Peyer's patch (tissue), 4 donors: ENCODE results near the gene PPP2R5C. TPM values are rescaled to one million over a fixed set of nuclear protein-coding genes. Genes with fewer than 3 reads are reported as not detected.

ENCODE experiments used
- DNase-seq, 3 donors: peaks; one replicate each; pipeline ENCODE4 v3.0.0-alpha.2; 2017 to 2019
- H3K27ac ChIP-seq, 4 donors: fragments of 200-600 bp; sonication (generic); one replicate each; pipeline ENCODE4 v1.5.1; 2016 to 2019
- H3K27me3 ChIP-seq, 2 donors: fragments of 200-600 bp; sonication (generic); one replicate each; pipeline ENCODE4 v1.5.1; 2019
- H3K36me3 ChIP-seq, 3 donors: fragments of 200-600 bp; sonication (generic); one replicate each; pipeline ENCODE4 v1.5.1; 2016 to 2019
- H3K4me1 ChIP-seq, 4 donors: fragments of 200-600 bp; sonication (generic); one replicate each; pipeline ENCODE4 v1.5.1; 2016 to 2019
- H3K4me3 ChIP-seq, 4 donors: fragments of 200-600 bp; sonication (generic); 1 replicate in 3 of 4; 2 replicates in 1 of 4; pipeline ENCODE4 v1.5.1; 2016 to 2019; ENCODE audit warnings: mild to moderate bottlenecking in 1 of 4
- H3K9me3 ChIP-seq, 4 donors: fragments of 200-600 bp; sonication (generic); one replicate each; pipeline ENCODE4 v1.5.1; 2016 to 2019; ENCODE audit warnings: mild to moderate bottlenecking in 1 of 4
- POLR2A ChIP-seq, 2 donors: fragments of 450-650 bp; IDR thresholded peaks; one replicate each; pipeline ENCODE4 v1.5.1; 2017; ENCODE audit warnings: antibody characterized with exemption in 2 of 2, mild to moderate bottlenecking in 2 of 2, moderate library complexity in 2 of 2
- total RNA-seq, 4 donors: library from RNA; depleted of rRNA; stranded (reverse); fragments of >200 nt; gene quantifications; one replicate each; pipeline ENCODE4 v1.1.0, GENCODE V29; 2016
- TF ChIP-seq, protein P1 (sequence below), 6 experiments: fragments of 450-650 bp in 4 of 6; fragments of 200-600 bp in 2 of 6; sonication (generic) in 1 of 6; IDR thresholded peaks; one replicate each; pipeline ENCODE4 v1.5.1; 2017 to 2019; ENCODE audit warnings: antibody characterized with exemption in 6 of 6, mild to moderate bottlenecking in 3 of 6, moderate library complexity in 1 of 6

PPP2R5C gene
- total RNA-seq, 4 donors from 2014 or later: 87.6 to 137 (median 91.9) TPM

GRCh38 chr14:101830271-101830670 is 68.8 kb downstream of the PPP2R5C start:
- peaks cover 0 to 26% (median 5%) of the 10 kb centered on the region in 4 donors for H3K4me1 ChIP-seq
- H3K4me3 ChIP-seq: no peak overlapping the region
- H3K9me3 ChIP-seq: no peaks in the 10 kb centered on the region
- H3K27ac ChIP-seq: no peak overlapping the region
- H3K36me3 ChIP-seq: peaks cover 0 to 5% (median 0%) of the 10 kb centered on the region in 3 donors
- TF ChIP-seq, protein P1, sequence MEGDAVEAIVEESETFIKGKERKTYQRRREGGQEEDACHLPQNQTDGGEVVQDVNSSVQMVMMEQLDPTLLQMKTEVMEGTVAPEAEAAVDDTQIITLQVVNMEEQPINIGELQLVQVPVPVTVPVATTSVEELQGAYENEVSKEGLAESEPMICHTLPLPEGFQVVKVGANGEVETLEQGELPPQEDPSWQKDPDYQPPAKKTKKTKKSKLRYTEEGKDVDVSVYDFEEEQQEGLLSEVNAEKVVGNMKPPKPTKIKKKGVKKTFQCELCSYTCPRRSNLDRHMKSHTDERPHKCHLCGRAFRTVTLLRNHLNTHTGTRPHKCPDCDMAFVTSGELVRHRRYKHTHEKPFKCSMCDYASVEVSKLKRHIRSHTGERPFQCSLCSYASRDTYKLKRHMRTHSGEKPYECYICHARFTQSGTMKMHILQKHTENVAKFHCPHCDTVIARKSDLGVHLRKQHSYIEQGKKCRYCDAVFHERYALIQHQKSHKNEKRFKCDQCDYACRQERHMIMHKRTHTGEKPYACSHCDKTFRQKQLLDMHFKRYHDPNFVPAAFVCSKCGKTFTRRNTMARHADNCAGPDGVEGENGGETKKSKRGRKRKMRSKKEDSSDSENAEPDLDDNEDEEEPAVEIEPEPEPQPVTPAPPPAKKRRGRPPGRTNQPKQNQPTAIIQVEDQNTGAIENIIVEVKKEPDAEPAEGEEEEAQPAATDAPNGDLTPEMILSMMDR (IDR thresholded peaks at IDR 0.05): no peak
- TF ChIP-seq POLR2A (IDR thresholded peaks at IDR 0.05): no peak
- no peaks in the 10 kb centered on the region for H3K27me3 ChIP-seq
- no peak for DNase-seq

DNA sequence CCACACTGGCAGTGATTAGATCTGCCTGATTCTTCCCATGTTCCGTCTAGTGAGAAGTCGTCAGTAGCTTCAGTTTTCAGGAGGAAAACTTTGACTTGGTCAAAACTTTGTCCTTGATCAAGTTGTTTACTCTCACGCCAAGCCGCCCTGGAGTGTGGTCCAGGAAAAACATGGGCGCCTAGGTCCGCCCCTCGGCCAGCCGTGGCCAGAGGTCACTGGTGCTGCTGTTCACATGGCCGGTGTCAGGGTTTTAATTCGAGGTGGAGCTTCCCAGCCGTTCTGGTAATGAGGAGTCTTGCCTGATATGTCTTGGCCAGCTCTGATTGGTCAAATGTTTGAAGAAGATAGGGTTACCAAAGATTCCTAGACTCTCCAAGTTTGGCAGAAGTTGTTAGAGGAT is 71.5 kb downstream of the PPP2R5C start:
- Histone ChIP-seq H3K36me3 (peaks cover 0 to 5% (median 0%) of the 10 kb centered on the region in 3 donors), H3K27ac (no peak overlapping the region), H3K9me3 (no peaks in the 10 kb centered on the region), H3K4me1 (peaks cover 0 to 38% (median 0%) of the 10 kb centered on the region in 4 donors), H3K27me3 (no peaks in the 10 kb centered on the region), H3K4me3 (no peak overlapping the region)
- DNase-seq: no peak
- TF ChIP-seq POLR2A (IDR thresholded peaks at IDR 0.05): no peak
- TF ChIP-seq, protein P1 (IDR thresholded peaks at IDR 0.05): no peak

DNA sequence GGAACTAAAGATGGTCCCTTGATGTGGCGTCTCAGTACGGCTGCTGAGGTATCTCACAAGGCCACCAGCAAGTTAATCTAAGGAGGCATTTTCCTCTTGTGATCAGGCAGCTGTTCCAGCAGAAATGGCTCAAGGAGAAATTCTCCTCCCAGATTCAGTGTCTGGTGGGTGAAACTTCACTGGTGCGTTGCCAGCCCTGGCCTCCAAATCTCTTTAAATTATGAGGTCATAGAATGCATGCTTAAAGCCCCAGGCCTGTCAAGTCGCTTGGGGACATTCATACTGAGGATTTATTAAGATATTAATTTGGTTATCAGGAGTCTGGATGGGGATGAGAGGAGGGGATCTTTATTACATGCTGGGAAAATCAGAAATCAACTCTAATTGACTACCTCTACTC is 72.9 kb downstream of the PPP2R5C start:
- H3K36me3 ChIP-seq: peaks cover 0 to 5% (median 0%) of the 10 kb centered on the region in 3 donors
- H3K9me3 ChIP-seq: no peaks in the 10 kb centered on the region
- no peaks in the 10 kb centered on the region for H3K27me3 ChIP-seq
- TF ChIP-seq, protein P1 (IDR thresholded peaks at IDR 0.05): no peak
- no peak for TF ChIP-seq POLR2A (IDR thresholded peaks at IDR 0.05)
- peaks cover 0 to 36% (median 5%) of the 10 kb centered on the region in 4 donors for H3K4me1 ChIP-seq
- no peak for DNase-seq
- H3K27ac ChIP-seq: peak overlapping the region in 1 of 4 donors; percentile 8
- no peak overlapping the region for H3K4me3 ChIP-seq

DNA sequence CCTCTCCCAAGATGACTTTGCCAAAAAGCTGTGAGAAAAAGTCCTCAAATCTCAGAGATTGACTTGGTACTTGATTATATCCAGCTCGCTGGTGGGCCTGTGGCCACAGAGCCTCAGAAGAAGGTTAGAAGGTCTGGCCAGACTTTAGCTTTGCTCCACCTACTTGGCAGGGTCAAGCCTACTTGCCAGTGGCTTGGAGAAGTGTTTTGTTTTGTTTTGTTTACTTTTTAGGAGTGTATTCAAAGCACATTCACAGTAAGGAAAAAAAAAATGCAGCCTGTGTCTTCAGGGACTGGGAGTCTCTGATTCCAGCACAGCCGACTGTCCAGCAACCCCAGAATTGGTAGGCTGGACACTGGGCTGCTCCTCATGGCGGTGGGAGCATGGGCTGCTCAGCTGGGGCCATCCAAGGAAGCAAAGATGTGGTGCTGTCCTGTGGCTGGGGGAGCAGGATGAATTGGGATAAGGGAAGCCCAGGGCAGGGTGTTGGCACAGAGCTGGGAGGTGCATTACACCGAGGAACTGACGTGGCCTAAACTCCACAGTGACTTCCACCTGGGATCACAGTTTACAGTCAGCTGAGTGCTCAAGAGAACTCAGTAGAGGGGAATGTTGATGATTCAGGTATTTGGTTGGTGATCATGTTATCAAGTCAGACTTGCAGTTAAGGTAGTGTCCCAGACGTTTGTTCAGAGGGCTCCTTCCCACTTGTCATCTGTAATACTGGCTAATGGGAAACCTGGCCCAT is 73.5 kb downstream of the PPP2R5C start:
- no peaks in the 10 kb centered on the region for H3K9me3 ChIP-seq
- DNase-seq: no peak
- peaks cover 0 to 5% (median 0%) of the 10 kb centered on the region in 3 donors for H3K36me3 ChIP-seq
- peaks cover 0 to 33% (median 8%) of the 10 kb centered on the region in 4 donors for H3K4me1 ChIP-seq
- H3K27me3 ChIP-seq: no peaks in the 10 kb centered on the region
- H3K27ac ChIP-seq: peak overlapping the region in 3 of 4 donors; percentile 8 to 44 (median 34)
- H3K4me3 ChIP-seq: no peak overlapping the region
- TF ChIP-seq POLR2A (IDR thresholded peaks at IDR 0.05): no peak
- TF ChIP-seq, protein P1 (IDR thresholded peaks at IDR 0.05): no peak

DNA sequence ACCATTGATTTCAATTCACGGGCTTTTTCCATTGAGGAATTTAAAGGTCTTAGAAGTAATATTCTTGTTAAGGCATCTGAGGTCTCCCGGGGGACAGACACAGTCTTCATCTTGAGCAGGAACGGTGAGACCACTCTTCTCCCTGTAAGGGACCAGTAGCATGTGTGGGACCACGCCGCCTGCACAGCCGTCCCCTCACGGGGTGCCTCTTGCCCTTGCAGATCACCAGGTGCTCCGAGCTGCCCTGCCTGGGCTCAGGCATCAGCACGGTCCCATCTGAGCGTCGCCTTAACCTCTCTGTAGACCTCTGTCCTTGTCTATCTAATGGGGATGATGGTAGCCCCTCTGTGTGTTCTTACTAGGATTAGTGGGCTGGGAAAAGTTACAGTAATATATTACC is 74.1 kb downstream of the PPP2R5C start:
- no peaks in the 10 kb centered on the region for H3K27me3 ChIP-seq
- peak overlapping the region in 1 of 4 donors; percentile 44 for H3K27ac ChIP-seq
- no peaks in the 10 kb centered on the region for H3K9me3 ChIP-seq
- TF ChIP-seq, protein P1 (IDR thresholded peaks at IDR 0.05): no peak
- no peak for TF ChIP-seq POLR2A (IDR thresholded peaks at IDR 0.05)
- H3K4me1 ChIP-seq: peaks cover 0 to 33% (median 8%) of the 10 kb centered on the region in 4 donors
- peaks cover 0 to 5% (median 0%) of the 10 kb centered on the region in 3 donors for H3K36me3 ChIP-seq
- no peak for DNase-seq
- H3K4me3 ChIP-seq: no peak overlapping the region
